ENCODE data around the gene S100A12. TPM values are rescaled to one million over a fixed set of nuclear protein-coding genes. Genes with fewer than 3 reads are reported as not detected.
"Not testable (repeated sequence)": the region's sequence is repeated elsewhere in the genome, so short reads cannot be mapped to it uniquely, and the experiment has no call there.

Gene S100A12
- total RNA-seq, 1 experiment from 2014 or later: not detected

DNA sequence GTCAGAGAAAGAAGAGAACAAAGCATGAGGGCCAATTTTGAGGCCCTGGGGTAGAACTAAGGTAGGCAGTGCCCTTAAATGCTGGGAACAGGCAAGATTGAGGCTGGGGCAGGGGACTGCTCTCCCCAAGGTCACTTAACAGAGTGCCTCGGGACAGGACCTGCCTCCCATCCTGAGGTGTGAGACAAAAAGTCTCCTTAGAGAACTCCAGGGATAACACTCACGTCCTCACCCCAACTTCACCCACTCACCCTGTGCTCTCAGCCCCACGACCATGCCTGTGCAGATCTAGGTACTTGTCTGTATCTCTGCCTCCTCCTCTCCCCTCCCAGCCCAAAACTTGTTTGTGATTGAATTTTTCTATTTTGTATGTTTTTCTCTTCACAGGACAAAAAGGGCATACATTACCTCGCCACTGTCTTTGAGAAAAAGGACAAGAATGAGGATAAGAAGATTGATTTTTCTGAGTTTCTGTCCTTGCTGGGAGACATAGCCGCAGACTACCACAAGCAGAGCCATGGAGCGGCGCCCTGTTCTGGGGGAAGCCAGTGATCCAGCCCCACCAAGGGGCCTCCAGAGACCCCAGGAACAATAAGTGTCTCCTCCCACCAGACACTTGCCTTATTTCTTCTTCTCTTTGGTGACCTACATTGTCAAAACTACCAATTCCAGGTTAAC, 43.5 kb upstream of the S100A12 start:
- H3K9me2 ChIP-seq (replicated peaks; ENCODE audit: low read length); H3K27ac ChIP-seq (ENCODE audit: low read length); H3F3A ChIP-seq (ENCODE audit: low read length, unreplicated experiment); H2AFZ ChIP-seq (ENCODE audit: low read length); H3K9me3 ChIP-seq (ENCODE audit: low read length); DNase-seq; H3K4me1 ChIP-seq (ENCODE audit: insufficient read depth, low read length); H3K4me2 ChIP-seq (ENCODE audit: low read length); H3K36me3 ChIP-seq (ENCODE audit: low read depth, low read length); intact Hi-C loops (cut with micrococcal nuclease); H3K4me3 ChIP-seq (ENCODE audit: low read length); H4K20me1 ChIP-seq (ENCODE audit: low read length); POLR2A ChIA-PET (ENCODE audit: unreplicated experiment); ATAC-seq; H3K79me2 ChIP-seq (ENCODE audit: low read length); H3K9ac ChIP-seq (ENCODE audit: low read length); BruUV-seq (replicated peaks); CTCF ChIA-PET: not testable (repeated sequence)
- peaks cover 57% of the 10 kb centered on the region for H3K27me3 ChIP-seq (ENCODE audit: low read length)

- Histone ChIP-seq H3F3A (ENCODE audit: low read length, unreplicated experiment) (no peaks in the 10 kb centered on the region), H3K27me3 (ENCODE audit: low read length) (peaks cover 58% of the 10 kb centered on the region), H4K20me1 (ENCODE audit: low read length) (no peaks in the 10 kb centered on the region), H3K9me3 (ENCODE audit: low read length) (no peaks in the 10 kb centered on the region), H3K36me3 (ENCODE audit: low read depth, low read length) (no peaks in the 10 kb centered on the region), H3K9me2 (replicated peaks; ENCODE audit: low read length) (no peaks in the 10 kb centered on the region), H3K79me2 (ENCODE audit: low read length) (no peaks in the 10 kb centered on the region), H3K4me1 (ENCODE audit: insufficient read depth, low read length) (no peaks in the 10 kb centered on the region), H3K27ac (ENCODE audit: low read length) (no peak overlapping the region), H3K4me2 (ENCODE audit: low read length) (no peak overlapping the region), H2AFZ (ENCODE audit: low read length) (no peak overlapping the region), H3K9ac (ENCODE audit: low read length) (no peak overlapping the region), H3K4me3 (ENCODE audit: low read length) (no peak overlapping the region)
- DNase-seq: no peak
- intact Hi-C loops (cut with micrococcal nuclease): no loop called here
- no TSS peak for BruUV-seq (replicated peaks)
- TF ChIP-seq EZH2phosphoT487 (IDR thresholded peaks at IDR 0.05; ENCODE audit: borderline replicate concordance, low read length) (no peak), EZH2 (IDR thresholded peaks at IDR 0.05; ENCODE audit: low read length, unreplicated experiment) (no peak)
- TF ChIP-seq, protein P1, sequence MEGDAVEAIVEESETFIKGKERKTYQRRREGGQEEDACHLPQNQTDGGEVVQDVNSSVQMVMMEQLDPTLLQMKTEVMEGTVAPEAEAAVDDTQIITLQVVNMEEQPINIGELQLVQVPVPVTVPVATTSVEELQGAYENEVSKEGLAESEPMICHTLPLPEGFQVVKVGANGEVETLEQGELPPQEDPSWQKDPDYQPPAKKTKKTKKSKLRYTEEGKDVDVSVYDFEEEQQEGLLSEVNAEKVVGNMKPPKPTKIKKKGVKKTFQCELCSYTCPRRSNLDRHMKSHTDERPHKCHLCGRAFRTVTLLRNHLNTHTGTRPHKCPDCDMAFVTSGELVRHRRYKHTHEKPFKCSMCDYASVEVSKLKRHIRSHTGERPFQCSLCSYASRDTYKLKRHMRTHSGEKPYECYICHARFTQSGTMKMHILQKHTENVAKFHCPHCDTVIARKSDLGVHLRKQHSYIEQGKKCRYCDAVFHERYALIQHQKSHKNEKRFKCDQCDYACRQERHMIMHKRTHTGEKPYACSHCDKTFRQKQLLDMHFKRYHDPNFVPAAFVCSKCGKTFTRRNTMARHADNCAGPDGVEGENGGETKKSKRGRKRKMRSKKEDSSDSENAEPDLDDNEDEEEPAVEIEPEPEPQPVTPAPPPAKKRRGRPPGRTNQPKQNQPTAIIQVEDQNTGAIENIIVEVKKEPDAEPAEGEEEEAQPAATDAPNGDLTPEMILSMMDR (conservative IDR thresholded peaks at IDR 0.05; ENCODE audit: low read depth, low read length): no peak
- ChIA-PET CTCF (no interaction called here), POLR2A (ENCODE audit: unreplicated experiment) (no interaction called here)
- no peak for ATAC-seq
Measured at GRCh38 chr1:153417136-153417888, 41.9 kb upstream of the S100A12 start.

GRCh38 chr1:153415850-153416570, 40.6 kb upstream of the S100A12 start, which contains the start of gene S100A7A:
TSS of gene S100A7A (plus strand) at chr1:153416520. CDS start at chr1:153418083, 1,563 bp downstream.
- intact Hi-C loops (cut with micrococcal nuclease): no loop called here
- CTCF ChIA-PET: no interaction called here
- no peak for ATAC-seq

DNA sequence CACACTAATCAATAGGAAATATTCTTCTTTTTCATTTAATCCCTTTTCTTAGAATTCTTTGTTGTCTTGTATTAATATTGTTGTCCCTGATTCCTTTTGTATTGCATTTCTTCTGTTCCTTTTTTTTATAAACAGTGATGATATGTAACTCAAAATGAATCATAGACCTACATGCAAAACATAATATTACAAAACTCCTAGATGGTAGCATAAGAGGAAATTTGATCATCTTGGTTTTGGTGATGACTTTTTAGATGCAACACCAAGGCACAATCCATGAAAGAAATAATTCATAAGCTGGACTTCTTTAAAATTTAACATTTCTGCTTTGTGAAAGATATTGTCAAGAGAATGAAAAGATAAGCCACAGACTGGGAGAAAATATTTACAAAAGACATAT, 38.5 kb upstream of the S100A12 start:
- H3K4me3 ChIP-seq (ENCODE audit: low read length); BruUV-seq (replicated peaks); DNase-seq; H3K79me2 ChIP-seq (ENCODE audit: low read length); H3K27ac ChIP-seq (ENCODE audit: low read length); CTCF ChIA-PET; ATAC-seq; H3K36me3 ChIP-seq (ENCODE audit: low read depth, low read length); POLR2A ChIA-PET (ENCODE audit: unreplicated experiment); H3K4me2 ChIP-seq (ENCODE audit: low read length); H4K20me1 ChIP-seq (ENCODE audit: low read length); H3K9me2 ChIP-seq (replicated peaks; ENCODE audit: low read length); H3K9ac ChIP-seq (ENCODE audit: low read length); H3F3A ChIP-seq (ENCODE audit: low read length, unreplicated experiment); H3K4me1 ChIP-seq (ENCODE audit: insufficient read depth, low read length); intact Hi-C loops (cut with micrococcal nuclease); H2AFZ ChIP-seq (ENCODE audit: low read length); H3K9me3 ChIP-seq (ENCODE audit: low read length): not testable (repeated sequence)
- peaks cover 35% of the 10 kb centered on the region for H3K27me3 ChIP-seq (ENCODE audit: low read length)

More at GRCh38 chr1:153415850-153416570, 40.6 kb upstream of the S100A12 start, which contains the start of gene S100A7A:
- TF ChIP-seq EZH2phosphoT487 (IDR thresholded peaks at IDR 0.05; ENCODE audit: borderline replicate concordance, low read length): no peak
- TF ChIP-seq, protein P1 (conservative IDR thresholded peaks at IDR 0.05; ENCODE audit: low read depth, low read length): no peak
- TF ChIP-seq EZH2 (IDR thresholded peaks at IDR 0.05; ENCODE audit: low read length, unreplicated experiment): no peak
- Histone ChIP-seq H4K20me1 (ENCODE audit: low read length) (no peaks in the 10 kb centered on the region), H3K9me2 (replicated peaks; ENCODE audit: low read length) (no peaks in the 10 kb centered on the region), H3K9ac (ENCODE audit: low read length) (no peak within 1 kb of the TSS), H3K4me1 (ENCODE audit: insufficient read depth, low read length) (no peaks in the 10 kb centered on the region), H3F3A (ENCODE audit: low read length, unreplicated experiment) (no peaks in the 10 kb centered on the region), H3K9me3 (ENCODE audit: low read length) (no peaks in the 10 kb centered on the region), H3K79me2 (ENCODE audit: low read length) (no peaks in the 10 kb centered on the region), H3K36me3 (ENCODE audit: low read depth, low read length) (no peaks in the 10 kb centered on the region), H3K4me2 (ENCODE audit: low read length) (no peak within 1 kb of the TSS), H3K4me3 (ENCODE audit: low read length) (no peak within 1 kb of the TSS), H3K27me3 (ENCODE audit: low read length) (peaks cover 56% of the 10 kb centered on the region), H3K27ac (ENCODE audit: low read length) (no peak within 1 kb of the TSS), H2AFZ (ENCODE audit: low read length) (no peak within 1 kb of the TSS)
- POLR2A ChIA-PET (ENCODE audit: unreplicated experiment): no interaction called here
- DNase-seq: no peak
- BruUV-seq (replicated peaks): no TSS peak
